Tibial nerve (tissue), 4 donors: Measurements from ENCODE around the gene LLGL2. TPM values are rescaled to one million over a fixed set of nuclear protein-coding genes. Genes with fewer than 3 reads are reported as not detected.

Source experiments
- DNase-seq, 2 donors: peaks; one replicate each; pipeline ENCODE4 v3.0.0-alpha.2; 2019; ENCODE audit warnings: low spot score in 2 of 2
- H3K27ac ChIP-seq, 4 donors: fragments of 200-600 bp; sonication (generic) in 3 of 4; one replicate each; pipeline ENCODE4 v1.5.1; 2017 to 2019; ENCODE audit warnings: mild to moderate bottlenecking in 1 of 4
- H3K27me3 ChIP-seq, 2 donors: fragments of 200-600 bp; sonication (generic) in 1 of 2; one replicate each; pipeline versions ENCODE4 v1.5.1 to v1.6.0; 2017 to 2019
- H3K36me3 ChIP-seq, 3 donors: fragments of 200-600 bp; sonication (generic); one replicate each; pipeline ENCODE4 v1.5.1; 2018 to 2019
- H3K4me1 ChIP-seq, 4 donors: fragments of 200-600 bp; sonication (generic) in 3 of 4; one replicate each; pipeline ENCODE4 v1.5.1; 2017 to 2019
- H3K4me3 ChIP-seq, 4 donors: fragments of 200-600 bp; sonication (generic) in 3 of 4; one replicate each; pipeline ENCODE4 v1.5.1; 2017 to 2019; ENCODE audit warnings: mild to moderate bottlenecking in 1 of 4, moderate library complexity in 1 of 4
- H3K9me3 ChIP-seq, 4 donors: fragments of 200-600 bp; sonication (generic) in 3 of 4; one replicate each; pipeline ENCODE4 v1.5.1; 2017 to 2019
- CTCF ChIP-seq, 5 experiments: fragments of 200-600 bp in 3 of 5; fragments of 450-650 bp in 2 of 5; sonication (generic) in 3 of 5; IDR thresholded peaks; one replicate each; pipeline ENCODE4 v1.5.1; 2016 to 2019; ENCODE audit warnings: antibody characterized with exemption in 5 of 5, mild to moderate bottlenecking in 3 of 5, moderate library complexity in 2 of 5
- EP300 ChIP-seq, 2 donors: sonication (generic); formaldehyde crosslinking; IDR thresholded peaks; one replicate each; pipeline ENCODE4 v1.6.1; 2017; ENCODE audit warnings: antibody characterized with exemption in 2 of 2, mild to moderate bottlenecking in 1 of 2
- POLR2A ChIP-seq, 2 donors: fragments of 450-650 bp; IDR thresholded peaks; one replicate each; pipeline ENCODE4 v1.6.1; 2017; ENCODE audit warnings: antibody characterized with exemption in 2 of 2, mild to moderate bottlenecking in 2 of 2, moderate library complexity in 2 of 2
- WGBS, 2 donors: methylation state at CpG; one replicate each; pipeline ENCODE4 v1.1.5; 2018; 5-methylcytosine and 5-hydroxymethylcytosine counted together
- total RNA-seq, 4 donors: library from RNA; depleted of rRNA; stranded (reverse); fragments of >200 nt; gene quantifications; one replicate each; pipeline ENCODE4 v1.1.0, GENCODE V29; 2016

Gene LLGL2
- total RNA-seq, 4 donors from 2014 or later, result 8.4 to 18.4 (median 8.8) TPM

- H3K36me3 ChIP-seq, result no peaks in the 10 kb centered on the region
- no peak overlapping the region for H3K27ac ChIP-seq
- no peak overlapping the region for H3K4me3 ChIP-seq
- TF ChIP-seq POLR2A (IDR thresholded peaks at IDR 0.05), result no peak
- TF ChIP-seq EP300 (IDR thresholded peaks at IDR 0.05), result no peak
- TF ChIP-seq CTCF (IDR thresholded peaks at IDR 0.05), result no peak
- H3K27me3 ChIP-seq, result no peaks in the 10 kb centered on the region
- no peaks in the 10 kb centered on the region for H3K9me3 ChIP-seq
- DNase-seq, result no peak
- peaks cover 0 to 7% (median 0%) of the 10 kb centered on the region in 4 donors for H3K4me1 ChIP-seq
- 43 to 54% methylated on average over 8 to 11 of the region's 15 CpGs for WGBS, 2 donors
These were observed 31.8 kb downstream of the LLGL2 start for GRCh38 chr17:75557075-75557851.

- 86 to 94% methylated on average over 6 to 16 of the region's 18 CpGs for WGBS, 2 donors
- H3K27ac ChIP-seq, result no peak overlapping the region
These were observed 32.6 kb downstream of the LLGL2 start for GRCh38 chr17:75557852-75558665.

GRCh38 chr17:75558666-75559530 lies 33.4 kb downstream of the LLGL2 start:
- Histone ChIP-seq H3K27me3 (no peaks in the 10 kb centered on the region), H3K36me3 (peaks cover 0 to 14% (median 0%) of the 10 kb centered on the region in 3 donors), H3K27ac (no peak overlapping the region), H3K4me1 (peaks cover 0 to 7% (median 0%) of the 10 kb centered on the region in 4 donors), H3K9me3 (no peaks in the 10 kb centered on the region), H3K4me3 (no peak overlapping the region)
- DNase-seq, result no peak
- 86 to 89% methylated on average over 34 to 38 of the region's 38 CpGs for WGBS, 2 donors
- no peak for TF ChIP-seq CTCF (IDR thresholded peaks at IDR 0.05)
- no peak for TF ChIP-seq POLR2A (IDR thresholded peaks at IDR 0.05)
- no peak for TF ChIP-seq EP300 (IDR thresholded peaks at IDR 0.05)

More at GRCh38 chr17:75557852-75558665, 32.6 kb downstream of the LLGL2 start:
- Histone ChIP-seq H3K27me3 (no peaks in the 10 kb centered on the region), H3K36me3 (peaks cover 0 to 6% (median 0%) of the 10 kb centered on the region in 3 donors), H3K4me1 (peaks cover 0 to 7% (median 0%) of the 10 kb centered on the region in 4 donors), H3K4me3 (no peak overlapping the region), H3K9me3 (no peaks in the 10 kb centered on the region)
- no peak for DNase-seq
- TF ChIP-seq EP300 (IDR thresholded peaks at IDR 0.05), result no peak
- TF ChIP-seq POLR2A (IDR thresholded peaks at IDR 0.05), result no peak
- TF ChIP-seq CTCF (IDR thresholded peaks at IDR 0.05), result no peak

GRCh38 chr17:75559958-75560533 lies 34.5 kb downstream of the LLGL2 start:
- Histone ChIP-seq H3K4me1 (peaks cover 0 to 7% (median 0%) of the 10 kb centered on the region in 4 donors), H3K27ac (no peak overlapping the region), H3K27me3 (no peaks in the 10 kb centered on the region), H3K4me3 (no peak overlapping the region), H3K9me3 (no peaks in the 10 kb centered on the region), H3K36me3 (peaks cover 0 to 24% (median 0%) of the 10 kb centered on the region in 3 donors)
- DNase-seq, result no peak
- WGBS, 2 donors, result 87 to 90% methylated on average over 9 of the region's 9 CpGs
- TF ChIP-seq CTCF (IDR thresholded peaks at IDR 0.05) (no peak), EP300 (IDR thresholded peaks at IDR 0.05) (no peak), POLR2A (IDR thresholded peaks at IDR 0.05) (no peak)
